Activated CD4-positive, alpha-beta T cell treated with anti-CD3 and anti-CD28 coated beads, Interleukin-2, amount 10 ng/mL, durations not matched to agents 7 days and 5 days (primary cell): ENCODE measurements around the gene IGFLR1. TPM values are rescaled to one million over a fixed set of nuclear protein-coding genes. Genes with fewer than 3 reads are reported as not detected.
A peak's percentile ranks its signal among the peaks of the same experiment; 100 is the strongest.

Source experiments
- CTCF ChIA-PET: fragments of 350-600 bp; sonication (Branson Sonifier 250); formaldehyde crosslinking; loops from one replicate; lab custom pipeline; 2021; ENCODE audit warnings: antibody characterized with exemption; lab: Charles Lee
- POLR2A ChIA-PET: fragments of 350-600 bp; sonication (Branson Sonifier 250); formaldehyde crosslinking; loops from one replicate; lab custom pipeline; 2021; ENCODE audit warnings: antibody characterized with exemption; lab: Charles Lee
- DNase-seq: peaks from one replicate; pipeline ENCODE4 v3.0.0-alpha.2; 2020
- H3K27ac Mint-ChIP-seq: one replicate; pipeline ENCODE4 v1.8.0; 2021; ENCODE audit warnings: mild to moderate bottlenecking, moderate library complexity, mixed read lengths
- H3K27me3 Mint-ChIP-seq: one replicate; pipeline ENCODE4 v1.8.0; 2021; ENCODE audit warnings: mixed read lengths
- H3K36me3 Mint-ChIP-seq: one replicate; pipeline ENCODE4 v1.8.0; 2021; ENCODE audit warnings: low read depth, mixed read lengths
- H3K4me1 Mint-ChIP-seq: one replicate; pipeline ENCODE4 v1.8.0; 2021; ENCODE audit warnings: mixed read lengths
- H3K4me3 Mint-ChIP-seq: one replicate; pipeline ENCODE4 v1.8.0; 2021; ENCODE audit warnings: mild to moderate bottlenecking, moderate library complexity, mixed read lengths
- H3K9me3 Mint-ChIP-seq: one replicate; pipeline ENCODE4 v1.8.0; 2021; ENCODE audit warnings: mixed read lengths
- total RNA-seq, 2 experiments: library from RNA; stranded (reverse); gene quantifications; one replicate each; pipeline ENCODE4 v1.2.3, GENCODE V29; 2021

The IGFLR1 gene, protein sequence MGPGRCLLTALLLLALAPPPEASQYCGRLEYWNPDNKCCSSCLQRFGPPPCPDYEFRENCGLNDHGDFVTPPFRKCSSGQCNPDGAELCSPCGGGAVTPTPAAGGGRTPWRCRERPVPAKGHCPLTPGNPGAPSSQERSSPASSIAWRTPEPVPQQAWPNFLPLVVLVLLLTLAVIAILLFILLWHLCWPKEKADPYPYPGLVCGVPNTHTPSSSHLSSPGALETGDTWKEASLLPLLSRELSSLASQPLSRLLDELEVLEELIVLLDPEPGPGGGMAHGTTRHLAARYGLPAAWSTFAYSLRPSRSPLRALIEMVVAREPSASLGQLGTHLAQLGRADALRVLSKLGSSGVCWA
- 10 to 100 TPM; 53.7 to 54.6 TPM for total RNA-seq

GRCh38 chr19:35742121-35742724, at the start of gene IGFLR1:
TSS of gene IGFLR1 (minus strand) at chr19:35742452. CDS start at chr19:35741180, 1,272 bp downstream.
- Mint-ChIP-seq H3K9me3 (no peaks in the 10 kb centered on the region), H3K4me3 (peak within 1 kb of the TSS; percentile 81), H3K36me3 (peaks cover 29% of the 10 kb centered on the region), H3K27ac (peak within 1 kb of the TSS; percentile 99), H3K4me1 (peaks cover 54% of the 10 kb centered on the region), H3K27me3 (no peaks in the 10 kb centered on the region)
- ChIA-PET CTCF (interaction anchor here (0.6 to 1.7 kb wide), 5 partner anchors 10 to 336 kb away, joined by 3 to 5 read pairs (median 5); no protein-coding TSS in a partner anchor), POLR2A (no interaction called here)
- peak; percentile 80 for DNase-seq

DNA sequence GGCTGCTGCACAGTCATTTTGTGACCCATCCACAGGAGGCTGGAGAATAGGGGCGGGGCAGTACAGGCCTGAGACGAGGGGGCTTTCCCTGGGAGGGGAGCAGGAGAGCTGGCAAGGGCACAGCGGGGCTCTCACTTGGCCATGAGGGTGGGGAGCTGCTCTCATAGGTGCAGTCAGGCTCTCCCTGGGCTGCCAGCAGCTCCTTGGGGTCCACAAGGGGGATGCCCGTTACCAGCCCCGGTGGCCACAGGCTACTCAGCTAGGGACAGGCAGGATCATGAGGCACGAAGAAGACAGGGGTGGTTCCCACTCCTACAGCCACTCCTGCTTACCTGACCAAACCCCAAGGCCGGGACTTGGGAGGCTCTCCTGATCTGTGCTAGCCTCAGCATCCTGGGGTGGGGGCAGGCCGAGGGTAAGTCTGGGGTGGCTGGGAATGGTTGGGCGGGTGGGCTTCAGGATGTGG, 49.6 kb upstream of the IGFLR1 start:
- Mint-ChIP-seq H3K9me3 (no peaks in the 10 kb centered on the region), H3K27ac (no peak overlapping the region), H3K36me3 (no peaks in the 10 kb centered on the region), H3K4me3 (no peak overlapping the region), H3K27me3 (peaks cover 11% of the 10 kb centered on the region), H3K4me1 (peaks cover 1% of the 10 kb centered on the region)
- ChIA-PET CTCF (no interaction called here), POLR2A (no interaction called here)
- DNase-seq: no peak

DNA sequence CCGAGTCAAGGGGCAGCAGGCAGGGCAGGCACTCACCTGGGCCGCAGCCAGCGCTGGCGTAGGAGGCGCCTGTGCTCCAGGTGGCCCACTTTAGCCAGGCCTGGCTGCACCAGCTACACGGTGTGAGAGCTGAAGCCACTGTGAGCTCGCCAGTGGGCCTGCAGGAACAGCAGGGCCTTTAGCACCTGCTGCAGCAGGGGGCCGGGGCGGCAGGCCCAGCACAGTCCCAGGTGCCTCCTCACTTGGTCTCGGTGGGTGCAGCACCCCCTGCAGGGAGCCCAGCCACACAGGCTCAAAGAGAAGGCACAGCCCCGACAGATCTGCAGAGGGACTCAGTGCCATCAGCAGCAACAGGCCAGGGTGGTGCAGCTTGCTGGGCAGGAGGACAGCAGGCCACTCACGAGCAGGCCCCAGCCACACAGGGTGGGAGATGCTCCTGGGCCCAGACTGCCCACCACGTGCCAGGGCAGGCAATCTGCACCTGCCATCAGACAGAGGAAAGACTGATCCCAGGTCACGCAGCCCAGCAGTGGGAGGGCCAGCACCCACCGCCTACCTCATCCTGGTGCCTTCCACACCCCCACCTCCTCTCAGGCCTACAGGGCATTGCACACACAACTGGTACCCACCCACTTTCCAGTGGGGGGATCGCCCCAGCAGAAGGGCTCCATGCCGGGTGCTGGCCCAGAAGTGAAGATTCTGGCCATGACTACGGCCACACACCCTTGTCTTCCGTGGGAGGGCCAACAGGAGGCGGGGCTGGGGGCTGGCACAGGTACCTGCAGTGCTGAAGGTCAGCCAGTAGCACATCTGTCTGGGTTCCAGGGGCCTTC, 48.9 kb upstream of the IGFLR1 start:
- H3K27me3 Mint-ChIP-seq: peaks cover 5% of the 10 kb centered on the region
- H3K4me3 Mint-ChIP-seq: no peak overlapping the region
- ChIA-PET POLR2A (no interaction called here), CTCF (interaction anchor here (1.1 kb wide), 1 partner anchor 29 kb away, joined by 3 read pairs; no protein-coding TSS in a partner anchor)
- H3K27ac Mint-ChIP-seq: no peak overlapping the region
- no peaks in the 10 kb centered on the region for H3K36me3 Mint-ChIP-seq
- no peaks in the 10 kb centered on the region for H3K9me3 Mint-ChIP-seq
- DNase-seq: peak; percentile 15
- H3K4me1 Mint-ChIP-seq: no peaks in the 10 kb centered on the region

DNA sequence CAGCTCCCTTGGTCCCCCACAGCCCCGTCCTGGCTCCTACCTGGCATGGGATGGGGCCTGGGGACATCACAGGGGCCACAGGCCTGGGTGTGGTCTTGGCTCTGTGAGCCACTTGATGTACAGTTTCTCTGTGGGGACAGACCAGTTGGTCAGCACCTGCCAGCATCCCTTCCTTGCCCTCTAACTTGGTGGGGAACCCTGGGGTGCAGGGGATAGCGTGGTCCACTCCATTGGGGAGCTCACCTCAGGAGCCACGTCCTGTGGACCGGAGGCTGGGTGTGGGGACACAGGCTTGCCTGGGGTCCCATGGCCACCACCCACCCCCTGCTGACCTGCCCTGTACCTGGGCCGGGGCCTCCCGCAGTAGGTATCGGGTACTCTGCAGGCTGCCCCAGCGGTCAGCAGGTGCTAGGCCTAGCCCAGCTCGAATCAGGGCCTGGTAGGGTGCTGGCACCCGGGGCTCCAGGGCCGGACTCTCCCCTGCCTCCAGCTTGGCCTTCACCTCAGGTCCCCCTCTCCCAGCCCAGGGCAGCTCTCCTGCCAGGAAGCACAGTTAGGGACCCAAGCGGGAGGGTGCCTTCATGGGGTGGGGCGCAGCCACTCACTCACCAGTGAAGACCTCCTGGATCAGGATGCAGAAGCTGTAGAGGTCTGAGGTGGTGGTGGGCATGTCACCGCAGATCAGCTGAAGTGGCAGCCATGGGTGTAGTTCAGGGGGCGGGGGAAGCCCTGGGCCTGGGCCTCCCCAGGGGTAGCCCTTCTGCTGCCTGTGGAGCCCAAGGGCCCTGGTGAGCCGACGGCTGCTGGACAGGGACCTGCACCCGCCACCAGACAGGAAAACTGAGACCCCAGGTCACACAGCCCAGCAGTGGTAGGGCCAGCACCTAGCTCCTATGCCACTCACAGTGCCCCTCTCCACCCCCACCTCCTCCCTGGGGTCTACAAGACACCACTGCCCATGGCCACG, 48.0 kb upstream of the IGFLR1 start:
- Mint-ChIP-seq H3K27ac (no peak overlapping the region), H3K27me3 (no peaks in the 10 kb centered on the region)
- POLR2A ChIA-PET: no interaction called here

DNA sequence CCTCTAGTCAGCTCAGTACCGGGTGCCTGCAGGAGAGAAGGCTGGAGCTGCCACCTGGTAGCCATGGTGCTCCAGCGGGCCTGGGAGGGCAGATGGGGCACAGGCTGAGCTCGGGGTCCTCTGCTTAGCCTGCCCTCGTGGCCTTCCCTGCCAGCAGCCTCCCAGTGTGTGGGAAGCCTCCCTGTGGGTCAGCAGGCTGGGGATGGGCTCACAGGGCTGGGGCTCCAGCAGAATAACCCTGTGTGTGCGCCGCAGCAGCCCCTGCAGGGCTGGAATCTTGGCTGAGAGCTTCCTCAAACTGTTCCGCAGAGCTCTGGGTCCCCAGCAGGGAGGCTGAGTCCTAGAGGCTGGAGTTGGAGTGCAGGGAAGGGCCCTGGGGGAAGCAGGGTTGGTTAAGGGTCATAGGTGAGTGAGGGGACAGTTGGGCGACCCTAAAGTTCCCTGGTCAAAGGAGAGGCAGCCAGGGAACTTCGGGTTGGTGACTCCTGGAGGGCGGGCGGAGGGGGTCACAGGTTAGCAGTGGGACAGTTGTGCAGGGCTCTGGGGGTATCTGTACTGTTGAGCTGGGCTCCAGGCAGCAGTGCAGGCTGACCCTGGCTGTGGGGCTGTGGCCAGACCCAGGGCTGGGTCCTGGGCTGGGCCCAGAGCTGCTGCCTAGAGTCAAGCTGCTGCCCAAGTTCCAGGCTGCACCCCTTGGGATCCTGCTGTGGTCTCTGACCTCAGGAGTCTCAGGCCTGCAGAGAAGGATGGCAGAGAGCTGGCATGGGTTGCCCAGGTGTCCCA, 47.1 kb upstream of the IGFLR1 start:
- DNase-seq: no peak
- Mint-ChIP-seq H3K27ac (no peak overlapping the region), H3K4me3 (no peak overlapping the region), H3K36me3 (no peaks in the 10 kb centered on the region), H3K4me1 (no peaks in the 10 kb centered on the region), H3K27me3 (no peaks in the 10 kb centered on the region), H3K9me3 (no peaks in the 10 kb centered on the region)
- POLR2A ChIA-PET: no interaction called here
- CTCF ChIA-PET: interaction anchor here (1.2 kb wide), 1 partner anchor 40 kb away, joined by 3 read pairs; no protein-coding TSS in a partner anchor

More for the DNA sequence above, 48.0 kb upstream of the IGFLR1 start:
- DNase-seq: no peak
- H3K4me3 Mint-ChIP-seq: no peak overlapping the region
- H3K36me3 Mint-ChIP-seq: no peaks in the 10 kb centered on the region
- CTCF ChIA-PET: interaction anchor here (0.7 to 1.2 kb wide), 3 partner anchors 9 to 41 kb away, joined by 3 to 4 read pairs (median 3); no protein-coding TSS in a partner anchor
- no peaks in the 10 kb centered on the region for H3K9me3 Mint-ChIP-seq
- no peaks in the 10 kb centered on the region for H3K4me1 Mint-ChIP-seq

GRCh38 chr19:35788205-35788960, 46.1 kb upstream of the IGFLR1 start:
- H3K4me3 Mint-ChIP-seq: no peak overlapping the region
- no peaks in the 10 kb centered on the region for H3K27me3 Mint-ChIP-seq
- no peaks in the 10 kb centered on the region for H3K9me3 Mint-ChIP-seq
- no peaks in the 10 kb centered on the region for H3K36me3 Mint-ChIP-seq
- no peak for DNase-seq
- H3K4me1 Mint-ChIP-seq: no peaks in the 10 kb centered on the region
- ChIA-PET CTCF (interaction anchor here (0.6 kb wide), 1 partner anchor 503 kb away, joined by 3 read pairs; no protein-coding TSS in a partner anchor), POLR2A (no interaction called here)
- no peak overlapping the region for H3K27ac Mint-ChIP-seq

DNA sequence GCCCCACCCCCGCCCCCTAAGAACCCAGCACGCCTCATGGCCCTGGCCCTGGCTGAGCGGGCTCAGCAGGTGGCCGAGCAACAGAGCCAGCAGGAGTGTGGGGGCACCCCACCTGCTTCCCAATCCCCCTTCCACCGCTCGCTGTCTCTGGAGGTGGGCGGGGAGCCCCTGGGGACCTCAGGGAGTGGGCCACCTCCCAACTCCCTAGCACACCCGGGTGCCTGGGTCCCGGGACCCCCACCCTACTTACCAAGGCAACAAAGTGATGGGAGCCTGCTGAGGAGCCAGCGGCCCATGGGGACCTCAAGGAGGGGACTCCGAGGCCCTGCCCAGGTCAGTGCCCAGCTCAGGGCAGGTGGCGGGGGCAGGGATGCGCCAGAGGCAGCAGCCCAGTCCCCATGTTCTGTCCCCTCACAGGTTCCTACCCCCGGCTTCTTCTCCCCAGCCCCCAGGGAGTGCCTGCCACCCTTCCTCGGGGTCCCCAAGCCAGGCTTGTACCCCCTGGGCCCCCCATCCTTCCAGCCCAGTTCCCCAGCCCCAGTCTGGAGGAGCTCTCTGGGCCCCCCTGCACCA, 45.1 kb upstream of the IGFLR1 start:
- no peaks in the 10 kb centered on the region for H3K9me3 Mint-ChIP-seq
- no peak overlapping the region for H3K4me3 Mint-ChIP-seq
- POLR2A ChIA-PET: no interaction called here
- H3K27me3 Mint-ChIP-seq: no peaks in the 10 kb centered on the region
- peaks cover 4% of the 10 kb centered on the region for H3K36me3 Mint-ChIP-seq
- CTCF ChIA-PET: no interaction called here
- no peak overlapping the region for H3K27ac Mint-ChIP-seq
- H3K4me1 Mint-ChIP-seq: no peaks in the 10 kb centered on the region
- no peak for DNase-seq

- Mint-ChIP-seq H3K27me3 (no peaks in the 10 kb centered on the region), H3K4me1 (no peaks in the 10 kb centered on the region), H3K36me3 (peaks cover 8% of the 10 kb centered on the region), H3K27ac (no peak overlapping the region), H3K9me3 (no peaks in the 10 kb centered on the region), H3K4me3 (no peak overlapping the region)
- CTCF ChIA-PET: no interaction called here
- POLR2A ChIA-PET: no interaction called here
- no peak for DNase-seq
Measured at GRCh38 chr19:35786299-35787160, 44.3 kb upstream of the IGFLR1 start.

GRCh38 chr19:35785339-35785627, 43.0 kb upstream of the IGFLR1 start:
- ChIA-PET POLR2A (no interaction called here), CTCF (no interaction called here)
- Mint-ChIP-seq H3K4me1 (no peaks in the 10 kb centered on the region), H3K27ac (no peak overlapping the region), H3K36me3 (peaks cover 13% of the 10 kb centered on the region), H3K4me3 (no peak overlapping the region), H3K27me3 (no peaks in the 10 kb centered on the region), H3K9me3 (no peaks in the 10 kb centered on the region)
- no peak for DNase-seq
